ENCODE results near the gene TCP11. TPM values are rescaled to one million over a fixed set of nuclear protein-coding genes. Genes with fewer than 3 reads are reported as not detected.
A peak's percentile ranks its signal among the peaks of the same experiment; 100 is the strongest.

Gene TCP11
- total and polyA plus RNA-seq, 4 donors: 0.05 to 0.19 TPM; not detected in 2

DNA sequence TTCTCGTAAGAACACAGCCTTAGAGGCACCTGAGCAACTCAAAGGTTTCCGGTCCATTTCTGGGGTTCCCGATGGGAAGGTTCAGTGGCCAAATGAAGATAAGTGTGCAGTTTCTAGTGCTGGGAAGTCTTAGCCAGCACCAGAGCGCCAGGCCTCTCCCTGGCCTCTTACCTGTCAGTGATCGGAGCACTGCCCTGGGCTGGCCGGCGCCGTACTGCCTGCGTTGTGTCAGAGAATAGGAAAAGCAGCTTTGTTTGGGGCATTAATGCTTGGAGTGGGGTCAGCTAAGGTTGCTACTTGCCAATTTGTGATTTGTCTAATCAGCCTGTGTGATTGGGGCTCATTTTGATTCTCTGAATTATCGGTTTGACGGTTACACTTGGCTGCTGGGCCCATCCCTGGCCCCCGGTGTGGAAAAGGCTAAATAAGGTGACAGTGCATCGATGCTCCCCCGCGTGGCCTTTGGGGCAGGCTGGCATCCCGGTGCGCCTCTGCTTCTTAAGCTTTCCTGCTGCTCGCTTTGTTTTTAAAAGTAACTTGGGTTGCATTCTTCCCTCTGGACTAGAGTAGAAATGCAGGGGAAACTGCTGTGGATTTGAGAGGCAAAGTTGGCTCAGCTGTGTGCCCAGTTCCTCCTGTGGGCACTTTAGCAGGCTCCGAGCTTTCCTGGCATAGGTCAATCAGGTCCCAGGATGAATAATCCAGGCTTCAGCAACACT lies 51.8 kb downstream of the TCP11 start:
- no peak overlapping the region for H3K27ac ChIP-seq (ENCODE audit: low read depth in 1 of 2, low read length in 2 of 2)
- WGBS: 90% methylated on average over 19 of the region's 19 CpGs
- H3K9me3 ChIP-seq (ENCODE audit: control insufficient read depth in 4 of 4, low read length in 3 of 4): no peaks in the 10 kb centered on the region
- no peaks in the 10 kb centered on the region for H3K27me3 ChIP-seq (ENCODE audit: control insufficient read depth in 4 of 4, insufficient read depth in 4 of 4, low read length in 3 of 4)
- H3K9ac ChIP-seq (ENCODE audit: low read depth in 1 of 2, low read length in 2 of 2): no peak overlapping the region
- peaks cover 6 to 31% (median 13%) of the 10 kb centered on the region in 4 donors for H3K4me1 ChIP-seq (ENCODE audit: control insufficient read depth in 4 of 4, insufficient read depth in 4 of 4, low read length in 3 of 4)
- H3K36me3 ChIP-seq (ENCODE audit: control insufficient read depth in 4 of 4, insufficient read depth in 3 of 4, low read depth in 1 of 4, low read length in 3 of 4): peaks cover 2 to 34% (median 11%) of the 10 kb centered on the region in 4 donors
- TF ChIP-seq TAF1 (conservative IDR thresholded peaks at IDR 0.05) (no peak), RXRA (IDR thresholded peaks at IDR 0.05) (no peak), EGR1 (IDR thresholded peaks at IDR 0.05; ENCODE audit: low read depth in 2 of 2) (no peak), HNF4G (IDR thresholded peaks at IDR 0.05) (no peak), FOXA2 (IDR thresholded peaks at IDR 0.05) (no peak), JUND (IDR thresholded peaks at IDR 0.05) (no peak)
- TF ChIP-seq, protein P1, sequence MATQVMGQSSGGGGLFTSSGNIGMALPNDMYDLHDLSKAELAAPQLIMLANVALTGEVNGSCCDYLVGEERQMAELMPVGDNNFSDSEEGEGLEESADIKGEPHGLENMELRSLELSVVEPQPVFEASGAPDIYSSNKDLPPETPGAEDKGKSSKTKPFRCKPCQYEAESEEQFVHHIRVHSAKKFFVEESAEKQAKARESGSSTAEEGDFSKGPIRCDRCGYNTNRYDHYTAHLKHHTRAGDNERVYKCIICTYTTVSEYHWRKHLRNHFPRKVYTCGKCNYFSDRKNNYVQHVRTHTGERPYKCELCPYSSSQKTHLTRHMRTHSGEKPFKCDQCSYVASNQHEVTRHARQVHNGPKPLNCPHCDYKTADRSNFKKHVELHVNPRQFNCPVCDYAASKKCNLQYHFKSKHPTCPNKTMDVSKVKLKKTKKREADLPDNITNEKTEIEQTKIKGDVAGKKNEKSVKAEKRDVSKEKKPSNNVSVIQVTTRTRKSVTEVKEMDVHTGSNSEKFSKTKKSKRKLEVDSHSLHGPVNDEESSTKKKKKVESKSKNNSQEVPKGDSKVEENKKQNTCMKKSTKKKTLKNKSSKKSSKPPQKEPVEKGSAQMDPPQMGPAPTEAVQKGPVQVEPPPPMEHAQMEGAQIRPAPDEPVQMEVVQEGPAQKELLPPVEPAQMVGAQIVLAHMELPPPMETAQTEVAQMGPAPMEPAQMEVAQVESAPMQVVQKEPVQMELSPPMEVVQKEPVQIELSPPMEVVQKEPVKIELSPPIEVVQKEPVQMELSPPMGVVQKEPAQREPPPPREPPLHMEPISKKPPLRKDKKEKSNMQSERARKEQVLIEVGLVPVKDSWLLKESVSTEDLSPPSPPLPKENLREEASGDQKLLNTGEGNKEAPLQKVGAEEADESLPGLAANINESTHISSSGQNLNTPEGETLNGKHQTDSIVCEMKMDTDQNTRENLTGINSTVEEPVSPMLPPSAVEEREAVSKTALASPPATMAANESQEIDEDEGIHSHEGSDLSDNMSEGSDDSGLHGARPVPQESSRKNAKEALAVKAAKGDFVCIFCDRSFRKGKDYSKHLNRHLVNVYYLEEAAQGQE (IDR thresholded peaks at IDR 0.05): no peak
- no peak overlapping the region for H3K4me3 ChIP-seq (ENCODE audit: low read depth in 1 of 3, low read length in 3 of 3)
- DNase-seq (ENCODE audit: low spot score): no peak

DNA sequence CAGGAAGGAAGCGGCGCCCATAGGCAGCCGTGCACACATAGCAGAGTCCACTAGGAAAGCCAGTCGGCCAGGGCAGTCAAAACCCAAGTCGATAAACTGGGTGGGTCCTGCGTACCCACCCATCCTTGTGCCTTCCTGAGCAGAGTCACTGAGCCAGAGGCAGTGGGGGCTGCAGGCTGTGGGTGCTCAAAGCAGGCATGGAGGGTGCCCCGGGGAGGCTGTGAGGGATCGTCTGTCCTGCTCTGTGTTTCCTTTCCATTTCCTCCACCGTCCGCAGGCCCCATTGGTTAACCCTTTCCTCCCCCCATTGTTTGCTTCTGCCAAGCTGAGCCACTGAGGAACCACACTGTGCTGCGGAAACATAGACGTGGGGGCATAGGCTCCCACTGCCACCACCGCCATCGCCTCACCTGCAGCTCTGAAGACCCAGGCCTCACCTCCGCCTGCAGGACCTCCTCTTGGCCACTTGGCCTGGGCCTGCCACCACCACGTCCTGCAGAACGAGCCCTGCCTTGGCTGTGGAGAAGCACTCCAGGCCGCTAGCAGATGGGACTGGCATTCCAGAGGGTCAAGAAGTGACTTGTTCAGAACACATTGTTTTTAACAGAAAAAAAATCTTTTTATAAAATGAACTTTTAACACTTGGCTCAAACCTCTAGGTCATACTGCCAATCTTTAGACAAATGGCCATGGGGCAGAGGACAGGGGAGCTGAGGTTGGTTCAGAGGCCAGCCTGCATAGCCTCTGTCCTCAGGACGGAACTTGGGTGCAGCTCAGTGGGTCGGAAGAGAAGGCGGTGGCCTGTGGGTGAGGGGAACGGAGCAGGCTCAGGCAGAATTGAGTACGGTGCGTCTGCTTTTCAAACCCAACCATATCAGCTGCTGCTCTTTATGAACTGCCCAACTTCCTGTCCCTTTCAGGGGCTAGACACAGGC lies 52.6 kb downstream of the TCP11 start:
- peaks cover 3 to 38% (median 14%) of the 10 kb centered on the region in 4 donors for H3K36me3 ChIP-seq (ENCODE audit: control insufficient read depth in 4 of 4, insufficient read depth in 3 of 4, low read depth in 1 of 4, low read length in 3 of 4)
- WGBS: 61% methylated on average over 24 of the region's 24 CpGs
- no peak for DNase-seq (ENCODE audit: low spot score)

More for the DNA sequence above, 52.6 kb downstream of the TCP11 start:
- peaks cover 6 to 27% (median 13%) of the 10 kb centered on the region in 4 donors for H3K4me1 ChIP-seq (ENCODE audit: control insufficient read depth in 4 of 4, insufficient read depth in 4 of 4, low read length in 3 of 4)
- H3K27me3 ChIP-seq (ENCODE audit: control insufficient read depth in 4 of 4, insufficient read depth in 4 of 4, low read length in 3 of 4): no peaks in the 10 kb centered on the region
- no peaks in the 10 kb centered on the region for H3K9me3 ChIP-seq (ENCODE audit: control insufficient read depth in 4 of 4, low read length in 3 of 4)
- no peak overlapping the region for H3K4me3 ChIP-seq (ENCODE audit: low read depth in 1 of 3, low read length in 3 of 3)
- TF ChIP-seq TAF1 (conservative IDR thresholded peaks at IDR 0.05) (no peak), NR2F2 (IDR thresholded peaks at IDR 0.05) (peak; percentile 95), RXRA (IDR thresholded peaks at IDR 0.05) (peak; percentile 36 to 61), GABPA (IDR thresholded peaks at IDR 0.05 in 1 of 2, conservative IDR thresholded peaks at IDR 0.05 in 1 of 2) (no peak), HNF4G (IDR thresholded peaks at IDR 0.05) (no peak), JUND (IDR thresholded peaks at IDR 0.05) (no peak), HNF4A (conservative IDR thresholded peaks at IDR 0.05) (peak in 1 of 2 donors; percentile 85), FOXA2 (IDR thresholded peaks at IDR 0.05) (no peak), EGR1 (IDR thresholded peaks at IDR 0.05; ENCODE audit: low read depth in 2 of 2) (no peak), FOXA1 (IDR thresholded peaks at IDR 0.05) (no peak)
- TF ChIP-seq, protein P2, sequence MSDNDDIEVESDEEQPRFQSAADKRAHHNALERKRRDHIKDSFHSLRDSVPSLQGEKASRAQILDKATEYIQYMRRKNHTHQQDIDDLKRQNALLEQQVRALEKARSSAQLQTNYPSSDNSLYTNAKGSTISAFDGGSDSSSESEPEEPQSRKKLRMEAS (IDR thresholded peaks at IDR 0.05): no peak
- TF ChIP-seq, protein P3, sequence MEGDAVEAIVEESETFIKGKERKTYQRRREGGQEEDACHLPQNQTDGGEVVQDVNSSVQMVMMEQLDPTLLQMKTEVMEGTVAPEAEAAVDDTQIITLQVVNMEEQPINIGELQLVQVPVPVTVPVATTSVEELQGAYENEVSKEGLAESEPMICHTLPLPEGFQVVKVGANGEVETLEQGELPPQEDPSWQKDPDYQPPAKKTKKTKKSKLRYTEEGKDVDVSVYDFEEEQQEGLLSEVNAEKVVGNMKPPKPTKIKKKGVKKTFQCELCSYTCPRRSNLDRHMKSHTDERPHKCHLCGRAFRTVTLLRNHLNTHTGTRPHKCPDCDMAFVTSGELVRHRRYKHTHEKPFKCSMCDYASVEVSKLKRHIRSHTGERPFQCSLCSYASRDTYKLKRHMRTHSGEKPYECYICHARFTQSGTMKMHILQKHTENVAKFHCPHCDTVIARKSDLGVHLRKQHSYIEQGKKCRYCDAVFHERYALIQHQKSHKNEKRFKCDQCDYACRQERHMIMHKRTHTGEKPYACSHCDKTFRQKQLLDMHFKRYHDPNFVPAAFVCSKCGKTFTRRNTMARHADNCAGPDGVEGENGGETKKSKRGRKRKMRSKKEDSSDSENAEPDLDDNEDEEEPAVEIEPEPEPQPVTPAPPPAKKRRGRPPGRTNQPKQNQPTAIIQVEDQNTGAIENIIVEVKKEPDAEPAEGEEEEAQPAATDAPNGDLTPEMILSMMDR (IDR thresholded peaks at IDR 0.05; ENCODE audit: low read depth, low read length, missing input control): no peak
- TF ChIP-seq, protein P4, sequence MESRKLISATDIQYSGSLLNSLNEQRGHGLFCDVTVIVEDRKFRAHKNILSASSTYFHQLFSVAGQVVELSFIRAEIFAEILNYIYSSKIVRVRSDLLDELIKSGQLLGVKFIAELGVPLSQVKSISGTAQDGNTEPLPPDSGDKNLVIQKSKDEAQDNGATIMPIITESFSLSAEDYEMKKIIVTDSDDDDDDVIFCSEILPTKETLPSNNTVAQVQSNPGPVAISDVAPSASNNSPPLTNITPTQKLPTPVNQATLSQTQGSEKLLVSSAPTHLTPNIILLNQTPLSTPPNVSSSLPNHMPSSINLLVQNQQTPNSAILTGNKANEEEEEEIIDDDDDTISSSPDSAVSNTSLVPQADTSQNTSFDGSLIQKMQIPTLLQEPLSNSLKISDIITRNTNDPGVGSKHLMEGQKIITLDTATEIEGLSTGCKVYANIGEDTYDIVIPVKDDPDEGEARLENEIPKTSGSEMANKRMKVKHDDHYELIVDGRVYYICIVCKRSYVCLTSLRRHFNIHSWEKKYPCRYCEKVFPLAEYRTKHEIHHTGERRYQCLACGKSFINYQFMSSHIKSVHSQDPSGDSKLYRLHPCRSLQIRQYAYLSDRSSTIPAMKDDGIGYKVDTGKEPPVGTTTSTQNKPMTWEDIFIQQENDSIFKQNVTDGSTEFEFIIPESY (IDR thresholded peaks at IDR 0.05): no peak
- no peak overlapping the region for H3K9ac ChIP-seq (ENCODE audit: low read depth in 1 of 2, low read length in 2 of 2)
- H3K27ac ChIP-seq (ENCODE audit: low read depth in 1 of 2, low read length in 2 of 2): no peak overlapping the region
